ENCODE measurements around the gene EIF3L. TPM values are rescaled to one million over a fixed set of nuclear protein-coding genes. Genes with fewer than 3 reads are reported as not detected.
A peak's percentile ranks its signal among the peaks of the same experiment; 100 is the strongest.

The EIF3L gene
- total and polyA plus RNA-seq, 5 donors from 2014 or later, result 267 to 390 (median 328) TPM

DNA sequence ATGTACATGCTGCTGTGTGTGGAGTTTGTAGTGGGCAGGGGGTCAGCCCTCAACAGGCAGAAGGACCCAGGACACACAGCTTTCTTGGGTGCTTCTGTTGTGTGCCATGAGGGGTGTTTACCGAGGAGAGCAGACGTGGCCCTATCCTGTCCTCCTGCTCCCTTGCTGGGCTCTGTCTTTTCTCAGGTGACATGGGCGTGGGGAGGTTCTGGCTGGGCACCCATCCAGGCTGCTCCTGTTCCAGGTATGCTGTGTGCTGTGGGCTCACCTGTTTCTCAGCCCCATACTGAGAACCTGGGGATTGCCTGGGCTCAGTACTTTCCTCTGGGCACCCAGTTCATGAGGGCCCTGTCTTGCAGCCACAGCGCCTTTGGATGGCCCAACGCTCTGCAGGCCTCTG lies 80.2 kb downstream of the EIF3L start:
- Mint-ChIP-seq H3K27ac (no peak overlapping the region), H3K4me1 (peaks cover 0 to 17% (median 4%) of the 10 kb centered on the region in 4 donors), H3K4me3 (no peak overlapping the region), H3K27me3 (no peaks in the 10 kb centered on the region), H3K36me3 (peaks cover 15% of the 10 kb centered on the region), H3K9me3 (peaks cover 0 to 1% (median 0%) of the 10 kb centered on the region in 7 donors)
- Histone ChIP-seq H3K27ac (ENCODE audit: insufficient read depth, low read length, poor library complexity, severe bottlenecking) (no peak overlapping the region), H3K9me3 (ENCODE audit: control insufficient read depth in 2 of 2, low read length in 2 of 2) (no peaks in the 10 kb centered on the region), H3K4me3 (ENCODE audit: low read depth, low read length) (no peak overlapping the region), H3K36me3 (ENCODE audit: control insufficient read depth, insufficient read depth, low read length) (peaks cover 20% of the 10 kb centered on the region), H3K4me1 (ENCODE audit: control insufficient read depth, insufficient read depth, low read length, poor library complexity, severe bottlenecking) (peaks cover 5% of the 10 kb centered on the region), H3K27me3 (ENCODE audit: control insufficient read depth, insufficient read depth, low read length) (no peaks in the 10 kb centered on the region)
- DNase-seq (no peak), ATAC-seq (ENCODE audit: low read depth in 2 of 2) (no peak)

DNA sequence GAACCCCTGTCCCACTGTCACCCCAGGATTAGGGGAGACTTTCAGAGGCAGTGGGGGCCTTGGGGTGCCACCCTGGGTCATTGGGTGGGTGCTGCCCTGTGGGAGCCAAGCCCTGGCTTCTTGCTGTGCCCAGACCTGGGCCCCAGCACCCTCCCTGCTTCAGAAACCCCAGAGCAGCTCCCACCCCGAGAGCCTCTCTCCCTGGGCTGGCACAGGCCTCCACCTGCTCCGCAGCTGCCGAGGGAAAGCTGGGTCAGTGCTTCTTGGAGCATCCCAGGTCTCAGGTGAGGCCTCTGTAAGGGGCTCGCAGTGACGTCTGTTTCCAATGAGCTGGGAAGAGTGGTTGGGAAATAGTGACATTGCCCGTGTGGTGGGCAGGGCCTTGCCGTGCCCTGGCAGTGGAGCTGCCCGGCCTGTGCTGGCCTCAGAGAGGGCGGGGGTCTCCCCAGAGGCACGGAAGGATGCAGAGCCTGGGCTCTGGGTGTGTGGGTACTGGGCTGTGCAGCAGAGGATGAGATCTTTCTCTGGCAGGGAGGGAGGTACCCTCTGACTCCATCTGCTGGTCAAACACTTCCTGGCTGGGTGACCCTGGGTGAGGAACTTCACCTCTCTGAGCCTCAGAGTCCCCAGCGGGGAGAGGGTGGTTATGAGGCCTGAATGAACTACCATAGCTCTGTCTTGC lies 81.2 kb downstream of the EIF3L start:
- Histone ChIP-seq H3K36me3 (ENCODE audit: control insufficient read depth, insufficient read depth, low read length) (peaks cover 20% of the 10 kb centered on the region), H3K27ac (ENCODE audit: insufficient read depth, low read length, poor library complexity, severe bottlenecking) (no peak overlapping the region), H3K4me3 (ENCODE audit: low read depth, low read length) (no peak overlapping the region), H3K27me3 (ENCODE audit: control insufficient read depth, insufficient read depth, low read length) (no peaks in the 10 kb centered on the region), H3K4me1 (ENCODE audit: control insufficient read depth, insufficient read depth, low read length, poor library complexity, severe bottlenecking) (peaks cover 5% of the 10 kb centered on the region), H3K9me3 (ENCODE audit: control insufficient read depth in 2 of 2, low read length in 2 of 2) (no peaks in the 10 kb centered on the region)
- Mint-ChIP-seq H3K9me3 (peaks cover 0 to 1% (median 0%) of the 10 kb centered on the region in 7 donors), H3K4me1 (peaks cover 0 to 17% (median 4%) of the 10 kb centered on the region in 4 donors), H3K27ac (peak overlapping the region in 2 of 3 donors; percentile 66 to 71), H3K36me3 (peaks cover 15% of the 10 kb centered on the region), H3K4me3 (no peak overlapping the region), H3K27me3 (no peaks in the 10 kb centered on the region)
- ATAC-seq (ENCODE audit: low read depth in 2 of 2) (no peak), DNase-seq (peak in 1 of 3 donors; percentile 33)

DNA sequence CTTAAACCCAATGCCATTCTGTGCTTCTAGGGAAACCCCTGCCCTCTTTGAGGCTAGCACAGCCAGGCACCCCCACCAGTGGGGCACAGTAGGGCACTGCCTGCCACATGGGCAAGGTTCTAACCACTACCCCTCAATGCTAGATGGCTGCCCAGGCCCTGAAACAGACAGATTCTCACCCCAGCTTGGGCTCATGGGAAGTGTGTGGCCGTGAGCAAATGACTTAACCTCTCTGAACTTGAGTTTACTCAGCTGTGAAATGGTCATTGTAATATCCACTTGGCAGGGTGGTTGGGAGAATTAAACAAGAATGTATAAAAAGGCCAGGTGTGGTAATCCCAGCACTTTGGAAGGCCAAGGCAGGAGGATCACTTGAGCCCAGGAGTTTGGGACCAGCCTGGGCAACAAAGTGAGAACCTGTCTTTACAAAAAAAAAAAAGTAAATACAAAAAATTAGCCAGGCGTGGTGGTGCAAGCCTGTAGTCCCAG lies 81.8 kb downstream of the EIF3L start:
- Mint-ChIP-seq H3K27me3 (no peaks in the 10 kb centered on the region), H3K9me3 (peaks cover 0 to 1% (median 0%) of the 10 kb centered on the region in 7 donors), H3K27ac (no peak overlapping the region), H3K4me1 (peaks cover 0 to 17% (median 4%) of the 10 kb centered on the region in 4 donors), H3K4me3 (no peak overlapping the region), H3K36me3 (peaks cover 15% of the 10 kb centered on the region)
- Histone ChIP-seq H3K36me3 (ENCODE audit: control insufficient read depth, insufficient read depth, low read length) (peaks cover 19% of the 10 kb centered on the region), H3K4me3 (ENCODE audit: low read depth, low read length) (no peak overlapping the region), H3K4me1 (ENCODE audit: control insufficient read depth, insufficient read depth, low read length, poor library complexity, severe bottlenecking) (peaks cover 5% of the 10 kb centered on the region), H3K27ac (ENCODE audit: insufficient read depth, low read length, poor library complexity, severe bottlenecking) (no peak overlapping the region), H3K9me3 (ENCODE audit: control insufficient read depth in 2 of 2, low read length in 2 of 2) (no peaks in the 10 kb centered on the region), H3K27me3 (ENCODE audit: control insufficient read depth, insufficient read depth, low read length) (no peaks in the 10 kb centered on the region)
- DNase-seq (no peak), ATAC-seq (ENCODE audit: low read depth in 2 of 2) (no peak)

DNA sequence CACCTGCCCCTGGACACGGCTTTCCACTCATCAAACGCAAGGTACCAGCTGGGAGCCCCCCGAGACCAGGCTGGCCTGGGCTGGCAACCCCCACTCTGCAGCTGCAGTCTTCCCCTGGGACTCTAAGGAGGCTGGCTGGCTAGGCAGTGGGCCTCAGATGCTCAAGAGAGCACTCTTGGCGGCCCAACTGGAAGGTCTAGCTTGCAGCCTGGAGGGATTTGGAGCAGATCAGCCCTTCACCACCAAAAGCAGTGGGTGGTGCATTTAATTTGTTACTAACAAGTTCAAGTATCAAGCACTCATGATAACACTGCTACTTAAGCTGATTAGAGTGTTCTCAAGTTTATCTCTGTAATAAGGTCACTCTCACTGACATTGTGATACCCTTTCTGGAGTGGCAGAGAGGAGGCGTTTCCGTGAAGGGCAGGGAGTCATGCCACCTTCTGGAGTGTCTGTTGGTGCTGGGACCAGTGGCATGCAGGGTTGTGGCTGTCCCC lies 82.7 kb downstream of the EIF3L start:
- Mint-ChIP-seq H3K9me3 (peaks cover 0 to 1% (median 0%) of the 10 kb centered on the region in 7 donors), H3K36me3 (peaks cover 12% of the 10 kb centered on the region)
- H3K4me3 ChIP-seq (ENCODE audit: low read depth, low read length), result no peak overlapping the region

DNA sequence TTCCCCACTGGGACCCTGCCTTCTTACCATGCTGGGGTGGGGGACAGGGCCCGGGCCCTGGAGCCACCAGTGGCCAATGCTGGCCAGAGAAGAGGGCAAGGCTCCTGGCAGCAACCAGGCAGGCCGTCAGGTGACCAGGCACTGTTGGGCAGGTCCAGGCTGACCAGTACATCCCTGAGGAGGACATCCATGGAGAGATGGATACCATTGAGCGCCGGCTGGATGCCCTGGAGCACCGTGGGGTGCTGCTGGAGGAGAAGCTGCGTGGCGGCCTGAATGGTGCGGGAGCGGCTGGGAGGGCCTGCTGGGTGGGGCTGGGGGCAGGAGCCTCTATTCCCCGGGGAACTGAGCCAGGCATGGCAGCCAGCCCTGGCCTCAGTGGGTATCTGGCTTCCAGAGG lies 83.2 kb downstream of the EIF3L start:
- Histone ChIP-seq H3K4me3 (ENCODE audit: low read depth, low read length) (no peak overlapping the region), H3K27ac (ENCODE audit: insufficient read depth, low read length, poor library complexity, severe bottlenecking) (no peak overlapping the region), H3K9me3 (ENCODE audit: control insufficient read depth in 2 of 2, low read length in 2 of 2) (no peaks in the 10 kb centered on the region), H3K4me1 (ENCODE audit: control insufficient read depth, insufficient read depth, low read length, poor library complexity, severe bottlenecking) (peaks cover 5% of the 10 kb centered on the region), H3K27me3 (ENCODE audit: control insufficient read depth, insufficient read depth, low read length) (no peaks in the 10 kb centered on the region), H3K36me3 (ENCODE audit: control insufficient read depth, insufficient read depth, low read length) (peaks cover 9% of the 10 kb centered on the region)
- Mint-ChIP-seq H3K4me1 (peaks cover 0 to 17% (median 4%) of the 10 kb centered on the region in 4 donors), H3K4me3 (no peak overlapping the region), H3K27ac (no peak overlapping the region), H3K9me3 (peaks cover 0 to 1% (median 0%) of the 10 kb centered on the region in 7 donors), H3K36me3 (peaks cover 12% of the 10 kb centered on the region), H3K27me3 (no peaks in the 10 kb centered on the region)
- ATAC-seq (ENCODE audit: low read depth in 2 of 2) (no peak), DNase-seq (no peak)

More for the DNA sequence above, 82.7 kb downstream of the EIF3L start:
- Histone ChIP-seq H3K27me3 (ENCODE audit: control insufficient read depth, insufficient read depth, low read length) (no peaks in the 10 kb centered on the region), H3K36me3 (ENCODE audit: control insufficient read depth, insufficient read depth, low read length) (peaks cover 11% of the 10 kb centered on the region), H3K4me1 (ENCODE audit: control insufficient read depth, insufficient read depth, low read length, poor library complexity, severe bottlenecking) (peaks cover 5% of the 10 kb centered on the region), H3K27ac (ENCODE audit: insufficient read depth, low read length, poor library complexity, severe bottlenecking) (no peak overlapping the region), H3K9me3 (ENCODE audit: control insufficient read depth in 2 of 2, low read length in 2 of 2) (no peaks in the 10 kb centered on the region)
- Mint-ChIP-seq H3K27me3 (no peaks in the 10 kb centered on the region), H3K27ac (no peak overlapping the region), H3K4me1 (peaks cover 0 to 17% (median 4%) of the 10 kb centered on the region in 4 donors), H3K4me3 (no peak overlapping the region)
- DNase-seq, result no peak
- no peak for ATAC-seq (ENCODE audit: low read depth in 2 of 2)

DNA sequence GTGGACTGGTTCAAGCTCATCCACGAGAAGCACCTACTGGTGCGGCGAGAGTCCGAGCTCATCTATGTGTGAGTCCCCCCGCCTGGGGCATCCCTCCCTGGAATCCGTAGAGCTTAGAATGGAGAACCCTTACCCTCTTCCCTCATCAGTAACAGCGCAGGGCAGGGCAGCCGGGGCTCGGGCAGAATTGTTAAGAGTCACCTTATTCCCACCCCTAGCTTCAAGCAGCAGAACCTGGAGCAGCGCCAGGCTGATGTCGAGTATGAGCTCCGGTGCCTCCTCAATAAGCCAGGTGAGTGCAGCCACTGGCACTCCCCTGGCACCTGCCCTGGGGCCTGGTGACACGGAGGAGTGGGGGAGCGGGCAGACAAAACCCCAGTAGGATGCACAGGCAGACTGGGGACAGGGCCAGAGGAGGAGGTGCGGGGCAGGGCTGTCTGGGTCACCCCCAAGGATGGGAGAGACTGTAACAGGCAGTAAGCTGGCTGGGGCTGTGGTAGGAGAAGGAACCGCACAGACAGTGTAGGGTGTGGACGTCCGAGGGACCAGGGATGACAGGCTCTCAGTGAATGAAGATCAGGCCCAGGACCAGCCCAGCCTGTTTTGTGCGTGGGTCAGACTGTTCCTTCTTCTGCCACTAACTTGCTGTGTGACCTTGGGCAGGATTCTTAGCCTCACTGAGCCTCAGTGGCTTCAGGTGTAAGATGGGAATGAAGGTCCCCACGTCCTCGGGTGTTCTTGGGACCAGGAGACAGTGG lies 83.8 kb downstream of the EIF3L start:
- H3K27me3 ChIP-seq (ENCODE audit: control insufficient read depth, insufficient read depth, low read length), result no peaks in the 10 kb centered on the region
- peaks cover 5% of the 10 kb centered on the region for H3K4me1 ChIP-seq (ENCODE audit: control insufficient read depth, insufficient read depth, low read length, poor library complexity, severe bottlenecking)
- ATAC-seq (ENCODE audit: low read depth in 2 of 2) (no peak), DNase-seq (no peak)
- Mint-ChIP-seq H3K27ac (no peak overlapping the region), H3K36me3 (peaks cover 18% of the 10 kb centered on the region), H3K4me1 (peaks cover 0 to 17% (median 4%) of the 10 kb centered on the region in 4 donors), H3K4me3 (no peak overlapping the region), H3K27me3 (no peaks in the 10 kb centered on the region), H3K9me3 (peaks cover 0 to 1% (median 0%) of the 10 kb centered on the region in 7 donors)
- H3K36me3 ChIP-seq (ENCODE audit: control insufficient read depth, insufficient read depth, low read length), result peaks cover 11% of the 10 kb centered on the region
- no peaks in the 10 kb centered on the region for H3K9me3 ChIP-seq (ENCODE audit: control insufficient read depth in 2 of 2, low read length in 2 of 2)
- H3K27ac ChIP-seq (ENCODE audit: insufficient read depth, low read length, poor library complexity, severe bottlenecking), result no peak overlapping the region
- no peak overlapping the region for H3K4me3 ChIP-seq (ENCODE audit: low read depth, low read length)

DNA sequence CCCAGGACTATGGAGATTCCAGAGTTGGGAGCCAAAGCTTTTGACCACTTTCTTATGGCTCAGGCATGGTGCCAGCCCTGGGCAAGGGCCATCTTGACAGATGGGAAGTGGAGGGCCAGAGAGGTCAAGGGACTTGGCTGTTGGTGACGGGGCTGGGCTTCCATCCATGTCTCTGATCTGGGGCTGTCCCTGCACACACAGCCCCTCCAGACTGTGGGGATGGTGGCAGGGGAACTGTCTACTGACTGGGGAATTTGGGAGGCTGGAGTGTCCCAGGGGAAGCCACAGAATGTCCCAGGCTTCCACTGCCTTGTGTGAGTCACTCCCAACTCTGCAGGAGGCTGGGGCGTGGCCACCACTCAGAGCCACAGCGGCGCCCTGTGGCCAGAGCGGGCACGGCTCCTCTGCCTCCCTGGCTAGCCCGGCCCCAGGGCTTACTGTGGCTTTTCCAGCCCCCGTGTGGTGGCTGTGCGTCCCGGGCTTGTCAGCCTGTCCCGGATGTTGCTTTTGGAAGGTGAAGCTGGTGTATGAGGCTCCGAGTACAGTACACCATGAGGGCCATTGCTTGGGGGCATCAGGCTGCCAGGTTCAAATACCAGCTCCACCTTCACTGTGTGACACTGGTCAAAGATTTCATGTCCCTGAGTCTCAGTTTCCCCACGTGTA lies 84.6 kb downstream of the EIF3L start:
- Mint-ChIP-seq H3K27me3 (no peaks in the 10 kb centered on the region), H3K9me3 (no peaks in the 10 kb centered on the region), H3K27ac (no peak overlapping the region), H3K36me3 (peaks cover 13% of the 10 kb centered on the region), H3K4me1 (peaks cover 0 to 17% (median 4%) of the 10 kb centered on the region in 4 donors), H3K4me3 (no peak overlapping the region)
- H3K4me3 ChIP-seq (ENCODE audit: low read depth, low read length), result no peak overlapping the region
- H3K27ac ChIP-seq (ENCODE audit: insufficient read depth, low read length, poor library complexity, severe bottlenecking), result no peak overlapping the region
- peaks cover 5% of the 10 kb centered on the region for H3K4me1 ChIP-seq (ENCODE audit: control insufficient read depth, insufficient read depth, low read length, poor library complexity, severe bottlenecking)
- H3K9me3 ChIP-seq (ENCODE audit: control insufficient read depth in 2 of 2, low read length in 2 of 2), result no peaks in the 10 kb centered on the region
- peaks cover 11% of the 10 kb centered on the region for H3K36me3 ChIP-seq (ENCODE audit: control insufficient read depth, insufficient read depth, low read length)
- ATAC-seq (ENCODE audit: low read depth in 2 of 2) (peak; percentile 98), DNase-seq (peak; percentile 63 to 86 (median 67))
- no peaks in the 10 kb centered on the region for H3K27me3 ChIP-seq (ENCODE audit: control insufficient read depth, insufficient read depth, low read length)
